ENCODE results near the gene CADM2. TPM values are rescaled to one million over a fixed set of nuclear protein-coding genes. Genes with fewer than 3 reads are reported as not detected.

CADM2 gene
- total RNA-seq, 1 experiment from 2014 or later = 0.47 TPM

DNA sequence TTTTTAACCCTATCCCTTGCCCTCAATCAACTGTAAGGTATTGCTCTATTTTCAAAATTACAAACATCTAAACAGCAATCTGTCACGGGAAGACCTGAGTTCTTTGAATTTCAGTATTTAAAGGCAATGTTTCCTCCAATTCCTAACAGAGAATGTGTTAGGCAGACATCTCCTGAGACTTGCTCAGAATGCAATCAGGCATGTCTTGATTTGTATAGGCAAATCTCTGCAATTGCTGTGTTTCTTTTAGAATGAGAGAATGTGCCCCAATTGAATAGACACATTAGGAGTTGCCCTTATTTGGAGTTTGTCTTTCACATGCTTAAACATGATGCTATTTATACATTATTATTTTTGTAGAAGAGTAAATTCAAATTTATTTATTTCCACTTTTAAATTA lies 205.6 kb downstream of the CADM2 start:
- H3K4me3 ChIP-seq (ENCODE audit: low read length) = no peak overlapping the region
- no peaks in the 10 kb centered on the region for H3K36me3 ChIP-seq (ENCODE audit: low read depth, low read length)
- H3F3A ChIP-seq (ENCODE audit: low read length, unreplicated experiment) = peaks cover 6% of the 10 kb centered on the region
- CTCF ChIA-PET = no interaction called here
- peaks cover 27% of the 10 kb centered on the region for H3K4me1 ChIP-seq (ENCODE audit: insufficient read depth, low read length)
- H3K4me2 ChIP-seq (ENCODE audit: low read length) = no peak overlapping the region
- ATAC-seq (no peak), DNase-seq (no peak)
- no peak overlapping the region for H3K9ac ChIP-seq (ENCODE audit: low read length)
- H3K9me2 ChIP-seq (replicated peaks; ENCODE audit: low read length) = no peaks in the 10 kb centered on the region
- H3K79me2 ChIP-seq (ENCODE audit: low read length) = no peaks in the 10 kb centered on the region
- H3K27me3 ChIP-seq (ENCODE audit: low read length) = no peaks in the 10 kb centered on the region
- TF ChIP-seq, protein P1, sequence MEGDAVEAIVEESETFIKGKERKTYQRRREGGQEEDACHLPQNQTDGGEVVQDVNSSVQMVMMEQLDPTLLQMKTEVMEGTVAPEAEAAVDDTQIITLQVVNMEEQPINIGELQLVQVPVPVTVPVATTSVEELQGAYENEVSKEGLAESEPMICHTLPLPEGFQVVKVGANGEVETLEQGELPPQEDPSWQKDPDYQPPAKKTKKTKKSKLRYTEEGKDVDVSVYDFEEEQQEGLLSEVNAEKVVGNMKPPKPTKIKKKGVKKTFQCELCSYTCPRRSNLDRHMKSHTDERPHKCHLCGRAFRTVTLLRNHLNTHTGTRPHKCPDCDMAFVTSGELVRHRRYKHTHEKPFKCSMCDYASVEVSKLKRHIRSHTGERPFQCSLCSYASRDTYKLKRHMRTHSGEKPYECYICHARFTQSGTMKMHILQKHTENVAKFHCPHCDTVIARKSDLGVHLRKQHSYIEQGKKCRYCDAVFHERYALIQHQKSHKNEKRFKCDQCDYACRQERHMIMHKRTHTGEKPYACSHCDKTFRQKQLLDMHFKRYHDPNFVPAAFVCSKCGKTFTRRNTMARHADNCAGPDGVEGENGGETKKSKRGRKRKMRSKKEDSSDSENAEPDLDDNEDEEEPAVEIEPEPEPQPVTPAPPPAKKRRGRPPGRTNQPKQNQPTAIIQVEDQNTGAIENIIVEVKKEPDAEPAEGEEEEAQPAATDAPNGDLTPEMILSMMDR (conservative IDR thresholded peaks at IDR 0.05; ENCODE audit: low read depth, low read length) = no peak
- TF ChIP-seq EZH2 (IDR thresholded peaks at IDR 0.05; ENCODE audit: low read length, unreplicated experiment) (no peak), EZH2phosphoT487 (IDR thresholded peaks at IDR 0.05; ENCODE audit: borderline replicate concordance, low read length) (no peak)
- H4K20me1 ChIP-seq (ENCODE audit: low read length) = no peaks in the 10 kb centered on the region
- intact Hi-C loops (cut with micrococcal nuclease) = loop anchor here (5.0 kb wide), 2 partner anchors 157 to 178 kb away; no protein-coding TSS in a partner anchor
- BruUV-seq (replicated peaks) = no TSS peak
- H2AFZ ChIP-seq (ENCODE audit: low read length) = no peak overlapping the region
- H3K9me3 ChIP-seq (ENCODE audit: low read length) = no peaks in the 10 kb centered on the region
- POLR2A ChIA-PET (ENCODE audit: unreplicated experiment) = no interaction called here
- no peak overlapping the region for H3K27ac ChIP-seq (ENCODE audit: low read length)

DNA sequence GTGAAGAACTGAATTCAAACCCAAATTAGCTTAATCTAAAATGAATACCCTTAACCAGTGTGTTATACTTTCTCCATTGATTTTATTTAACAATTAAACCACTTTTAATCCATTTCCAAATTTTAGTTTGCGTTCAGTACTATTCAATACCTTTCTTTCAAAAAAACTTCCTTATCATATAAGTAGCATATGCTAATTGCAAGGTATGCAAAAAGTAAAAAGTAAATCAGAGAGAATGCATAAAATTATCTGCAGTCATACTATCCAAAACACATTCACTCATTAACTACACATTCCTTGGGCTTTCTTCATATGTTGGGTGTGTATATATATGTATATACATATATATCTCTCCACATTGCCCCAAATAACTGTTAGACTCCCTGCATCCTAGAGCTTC lies 208.8 kb downstream of the CADM2 start:
- ATAC-seq (no peak), DNase-seq (no peak)
- H3K9me3 ChIP-seq (ENCODE audit: low read length) = no peaks in the 10 kb centered on the region
- intact Hi-C loops (cut with micrococcal nuclease) = no loop called here
- peaks cover 18% of the 10 kb centered on the region for H3K4me1 ChIP-seq (ENCODE audit: insufficient read depth, low read length)
- no peak overlapping the region for H3K9ac ChIP-seq (ENCODE audit: low read length)
- no peaks in the 10 kb centered on the region for H3K79me2 ChIP-seq (ENCODE audit: low read length)
- POLR2A ChIA-PET (ENCODE audit: unreplicated experiment) = no interaction called here
- no peaks in the 10 kb centered on the region for H3F3A ChIP-seq (ENCODE audit: low read length, unreplicated experiment)
- no peaks in the 10 kb centered on the region for H3K27me3 ChIP-seq (ENCODE audit: low read length)
- no peaks in the 10 kb centered on the region for H4K20me1 ChIP-seq (ENCODE audit: low read length)
- TF ChIP-seq, protein P1 (conservative IDR thresholded peaks at IDR 0.05; ENCODE audit: low read depth, low read length) = no peak
- TF ChIP-seq EZH2 (IDR thresholded peaks at IDR 0.05; ENCODE audit: low read length, unreplicated experiment) (no peak), EZH2phosphoT487 (IDR thresholded peaks at IDR 0.05; ENCODE audit: borderline replicate concordance, low read length) (no peak)
- H2AFZ ChIP-seq (ENCODE audit: low read length) = no peak overlapping the region
- H3K27ac ChIP-seq (ENCODE audit: low read length) = no peak overlapping the region
- CTCF ChIA-PET = no interaction called here
- no peaks in the 10 kb centered on the region for H3K36me3 ChIP-seq (ENCODE audit: low read depth, low read length)
- no peak overlapping the region for H3K4me3 ChIP-seq (ENCODE audit: low read length)
- no peaks in the 10 kb centered on the region for H3K9me2 ChIP-seq (replicated peaks; ENCODE audit: low read length)
- BruUV-seq (replicated peaks) = no TSS peak
- no peak overlapping the region for H3K4me2 ChIP-seq (ENCODE audit: low read length)

DNA sequence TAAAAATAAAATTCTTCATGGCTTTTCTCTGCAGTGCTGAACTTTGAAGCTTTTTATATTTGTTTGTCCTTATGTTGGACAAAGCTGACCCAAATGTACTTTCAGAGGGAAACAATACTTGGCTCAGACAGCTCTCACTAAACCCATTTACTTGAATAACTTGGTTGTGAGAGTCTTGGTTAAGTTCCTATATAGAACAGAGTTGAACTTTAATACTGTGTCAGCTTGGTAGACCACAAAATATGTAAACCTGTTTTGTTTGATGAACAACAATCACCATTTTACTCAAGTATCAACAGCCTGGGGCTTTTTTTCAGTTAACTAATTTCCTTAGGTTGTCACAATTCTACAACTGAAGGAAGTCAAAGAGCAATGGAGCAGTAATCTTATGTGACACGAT lies 211.9 kb downstream of the CADM2 start:
- no peaks in the 10 kb centered on the region for H3K79me2 ChIP-seq (ENCODE audit: low read length)
- DNase-seq = peak; percentile 88
- POLR2A ChIA-PET (ENCODE audit: unreplicated experiment) = interaction anchor here (0.6 kb wide), 1 partner anchor 46 kb away, joined by 4 read pairs; no protein-coding TSS in a partner anchor
- peak overlapping the region; percentile 66 for H3K27ac ChIP-seq (ENCODE audit: low read length)
- peaks cover 18% of the 10 kb centered on the region for H3K4me1 ChIP-seq (ENCODE audit: insufficient read depth, low read length)
- no peaks in the 10 kb centered on the region for H3K9me3 ChIP-seq (ENCODE audit: low read length)
- peak overlapping the region; percentile 8; the same call in 1 of the 2 replicates for H3K4me2 ChIP-seq (ENCODE audit: low read length)
- no TSS peak for BruUV-seq (replicated peaks)
- H3K4me3 ChIP-seq (ENCODE audit: low read length) = no peak overlapping the region
- H3F3A ChIP-seq (ENCODE audit: low read length, unreplicated experiment) = no peaks in the 10 kb centered on the region
- no peaks in the 10 kb centered on the region for H3K27me3 ChIP-seq (ENCODE audit: low read length)
- CTCF ChIA-PET = interaction anchor here (0.7 kb wide), 1 partner anchor 189 kb away, joined by 3 read pairs; no protein-coding TSS in a partner anchor
- H3K9me2 ChIP-seq (replicated peaks; ENCODE audit: low read length) = no peaks in the 10 kb centered on the region
- no peak overlapping the region for H2AFZ ChIP-seq (ENCODE audit: low read length)
- no peaks in the 10 kb centered on the region for H4K20me1 ChIP-seq (ENCODE audit: low read length)
- intact Hi-C loops (cut with micrococcal nuclease) = no loop called here
- H3K9ac ChIP-seq (ENCODE audit: low read length) = no peak overlapping the region
- ATAC-seq = peak; percentile 96
- H3K36me3 ChIP-seq (ENCODE audit: low read depth, low read length) = no peaks in the 10 kb centered on the region
- no peak for TF ChIP-seq EZH2 (IDR thresholded peaks at IDR 0.05; ENCODE audit: low read length, unreplicated experiment)
- TF ChIP-seq, protein P1 (conservative IDR thresholded peaks at IDR 0.05; ENCODE audit: low read depth, low read length) = no peak
- no peak for TF ChIP-seq EZH2phosphoT487 (IDR thresholded peaks at IDR 0.05; ENCODE audit: borderline replicate concordance, low read length)
